HG03432 (cell line): Measurements from ENCODE around the gene SND1.
"Not testable (repeated sequence)": the region's sequence is repeated elsewhere in the genome, so short reads cannot be mapped to it uniquely, and the experiment has no call there.

Experiments
- ATAC-seq: cut with Tn5 transposase; IDR thresholded peaks from one replicate; pipeline ENCODE4 v1.9.1; 2021; ENCODE audit warnings: mild to moderate bottlenecking, moderate library complexity; ENCODE audit not compliant: unreplicated experiment

The SND1 gene

GRCh38 chr7:127948312-127948711, 296.3 kb downstream of the SND1 start:
- ATAC-seq, result no peak

- ATAC-seq, result no peak
Observed at GRCh38 chr7:127948930-127949329, 296.9 kb downstream of the SND1 start.

- ATAC-seq, result no peak
Observed at GRCh38 chr7:127949769-127950222, 297.8 kb downstream of the SND1 start.

GRCh38 chr7:127950233-127950935, 298.4 kb downstream of the SND1 start:
- no peak for ATAC-seq

GRCh38 chr7:127953423-127954356, 301.7 kb downstream of the SND1 start:
- ATAC-seq, result no peak

GRCh38 chr7:127954357-127954748, 302.4 kb downstream of the SND1 start:
- no peak for ATAC-seq

GRCh38 chr7:127955051-127955531, 303.1 kb downstream of the SND1 start:
- no peak for ATAC-seq

- ATAC-seq, result no peak
Observed at GRCh38 chr7:127957886-127958285, 305.9 kb downstream of the SND1 start.

- ATAC-seq, result peak; percentile 79
Observed at GRCh38 chr7:127959770-127960169, 307.8 kb downstream of the SND1 start.

GRCh38 chr7:127961786-127962453, 309.9 kb downstream of the SND1 start:
- no peak for ATAC-seq

GRCh38 chr7:127962589-127963361, 310.8 kb downstream of the SND1 start:
- ATAC-seq, result no peak

GRCh38 chr7:127963850-127964249, 311.9 kb downstream of the SND1 start:
- ATAC-seq, result not testable (repeated sequence)

GRCh38 chr7:127967281-127967680, 315.3 kb downstream of the SND1 start:
- ATAC-seq, result no peak

GRCh38 chr7:127968547-127968946, 316.6 kb downstream of the SND1 start:
- no peak for ATAC-seq

GRCh38 chr7:127973832-127974231, 321.8 kb downstream of the SND1 start:
- no peak for ATAC-seq

GRCh38 chr7:127974446-127975035, 322.5 kb downstream of the SND1 start:
- ATAC-seq, result no peak

GRCh38 chr7:127976056-127976737, 324.2 kb downstream of the SND1 start:
- no peak for ATAC-seq

- ATAC-seq, result no peak
Observed at GRCh38 chr7:127976738-127977120, 324.7 kb downstream of the SND1 start.

GRCh38 chr7:127978421-127978820, 326.4 kb downstream of the SND1 start:
- no peak for ATAC-seq
